GM13976 (cell line): ENCODE data around the gene GLYAT.
A peak's percentile ranks its signal among the peaks of the same experiment; 100 is the strongest.

Experiments used
- DNase-seq: peaks from one replicate; pipeline ENCODE4 v3.0.0; 2012; ENCODE audit warnings: low spot score
- CTCF ChIP-seq: IDR thresholded peaks from 2 replicates; pipeline ENCODE4 v1.5.1; 2012; ENCODE audit warnings: borderline replicate concordance, mild to moderate bottlenecking; ENCODE audit not compliant: insufficient read depth; ENCODE audit errors: extremely low read depth, missing control alignments, control extremely low read depth
- in situ Hi-C: fragments of 300-500 bp; cut with MboI; formaldehyde crosslinking; loops from one replicate; pipeline ENCODE4 v1.12.0; 2022; ENCODE audit warnings: low sequenced_read_pairs, mixed read lengths, inconsistent platforms; ENCODE audit not compliant: unreplicated experiment

GLYAT gene

DNA sequence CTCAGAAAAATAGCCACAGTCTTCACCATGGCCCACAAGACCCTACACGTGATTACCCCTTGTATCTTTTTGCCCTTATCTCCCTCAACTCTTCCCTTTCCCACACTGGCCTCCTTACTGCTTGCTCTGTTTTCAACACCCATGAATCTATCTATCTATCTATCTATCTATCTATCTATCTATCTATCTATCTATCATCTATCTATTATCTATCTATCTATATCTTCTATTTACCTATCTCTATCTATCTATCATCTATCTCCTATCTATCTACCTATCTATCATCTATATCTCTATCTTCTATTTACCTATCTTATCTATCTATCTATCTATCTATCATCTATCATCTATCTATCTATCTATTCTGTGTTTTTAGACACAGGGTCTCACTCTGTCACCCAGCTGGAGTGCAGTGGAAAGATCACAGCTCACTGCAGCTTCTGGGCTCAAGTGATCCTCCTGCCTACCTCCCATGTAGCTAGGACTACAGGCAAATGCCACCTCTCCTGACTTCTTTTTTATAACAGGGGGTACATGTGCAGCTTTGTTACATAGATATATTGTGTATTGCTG, 55.1 kb downstream of the GLYAT start:
- no peak for DNase-seq
- in situ Hi-C loops, result no loop called here
- TF ChIP-seq CTCF, result no peak

DNA sequence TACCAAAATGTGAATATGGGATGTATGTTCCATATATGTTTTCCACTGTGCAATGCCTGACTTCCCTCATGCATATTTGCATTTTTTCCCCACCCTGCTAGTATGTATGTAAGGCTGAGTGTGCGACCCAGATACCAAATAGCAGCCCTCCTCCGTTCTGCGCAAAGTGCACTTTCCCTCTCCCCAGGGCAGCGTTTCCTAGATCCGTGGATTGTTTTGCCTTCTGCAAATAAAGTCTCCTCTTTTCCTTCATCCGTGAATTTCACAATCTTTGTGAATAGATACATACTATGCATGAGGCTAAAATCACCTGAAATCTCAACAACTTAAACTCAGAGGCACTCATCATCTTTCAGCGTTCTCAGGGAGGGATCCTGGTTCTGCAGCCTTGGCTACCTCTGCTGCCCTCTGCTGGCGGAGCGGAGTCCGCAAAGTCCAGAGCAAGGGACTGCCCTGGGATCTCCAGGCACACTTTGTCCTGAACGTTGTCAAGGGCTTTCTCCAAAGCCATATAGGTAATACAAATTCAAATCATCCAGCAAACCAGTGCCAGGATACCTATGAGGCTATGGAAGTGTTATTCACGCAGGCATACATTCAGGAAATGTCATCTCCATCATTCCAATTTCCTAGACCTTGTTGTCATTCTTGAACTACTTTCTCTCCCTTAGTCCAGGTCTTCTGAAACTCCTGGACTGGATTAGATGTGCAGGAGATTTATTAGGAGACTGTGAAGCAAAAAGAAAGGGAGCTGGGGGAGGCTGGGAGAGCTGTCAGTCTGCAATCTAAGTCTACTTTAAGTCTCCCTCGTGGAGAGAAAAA, 56.2 kb downstream of the GLYAT start:
- in situ Hi-C loops, result no loop called here
- DNase-seq, result peak; percentile 80
- peak; percentile 98 for TF ChIP-seq CTCF

DNA sequence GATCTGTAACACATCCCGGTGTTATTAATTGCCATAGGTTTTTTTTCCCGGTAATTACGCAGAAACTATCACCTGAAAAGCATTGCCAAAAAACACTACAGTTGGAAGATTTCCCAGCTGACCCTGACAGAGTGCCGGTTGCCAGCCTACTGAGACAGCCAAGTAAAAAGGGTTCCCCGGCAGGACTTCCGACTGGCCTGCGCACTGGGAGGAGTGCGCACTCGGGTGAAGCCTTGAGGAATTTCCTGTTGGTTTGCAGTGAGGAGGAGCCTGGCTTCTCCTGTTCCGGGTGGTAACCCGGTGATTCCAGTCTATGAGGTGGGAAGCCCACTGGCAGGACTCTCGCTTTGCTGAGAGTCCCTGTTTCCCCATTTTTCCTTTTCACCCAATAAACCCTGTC, 57.1 kb downstream of the GLYAT start:
- no peak for TF ChIP-seq CTCF
- DNase-seq, result no peak
- in situ Hi-C loops, result loop anchor here (25.0 kb wide), 1 partner anchor 388 kb away; no protein-coding TSS in a partner anchor

- no peak for DNase-seq
- in situ Hi-C loops, result loop anchor here (25.0 kb wide), 1 partner anchor 390 kb away; no protein-coding TSS in a partner anchor
- no peak for TF ChIP-seq CTCF
Observed at GRCh38 chr11:58671983-58672633, 59.6 kb downstream of the GLYAT start.

GRCh38 chr11:58659910-58660570, 71.7 kb downstream of the GLYAT start:
- no peak for TF ChIP-seq CTCF
- in situ Hi-C loops, result loop anchor here (10.0 to 25.0 kb wide), 2 partner anchors 125 to 402 kb away; no protein-coding TSS in a partner anchor
- DNase-seq, result no peak

- in situ Hi-C loops, result loop anchor here (10.0 to 25.0 kb wide), 2 partner anchors 125 to 403 kb away; no protein-coding TSS in a partner anchor
- no peak for DNase-seq
- TF ChIP-seq CTCF, result no peak
Observed at GRCh38 chr11:58659404-58659803, 72.3 kb downstream of the GLYAT start.
